Liver (tissue), 3 donors: ENCODE data around the gene WNT2.

Source experiments
- EGR1 ChIP-seq, 2 donors: IDR thresholded peaks; 2 replicates each; pipeline ENCODE4 v1.6.1; 2016 to 2018; ENCODE audit warnings: antibody characterized with exemption in 2 of 2, low read depth in 2 of 2
- GABPA ChIP-seq, 2 donors: IDR thresholded peaks in 1 of 2; conservative IDR thresholded peaks in 1 of 2; 2 replicates each; pipeline ENCODE4 v1.6.1; 2016; ENCODE audit warnings: antibody characterized with exemption in 2 of 2, mild to moderate bottlenecking in 1 of 2, moderate library complexity in 1 of 2
- JUND ChIP-seq, 2 donors: IDR thresholded peaks; 2 replicates each; pipeline ENCODE4 v1.6.1; 2016; ENCODE audit warnings: antibody characterized with exemption in 2 of 2
- RAD21 ChIP-seq, 2 donors: IDR thresholded peaks; 2 replicates each; pipeline ENCODE4 v1.6.1; 2016; ENCODE audit warnings: antibody characterized with exemption in 2 of 2, mild to moderate bottlenecking in 2 of 2
- TAF1 ChIP-seq: conservative IDR thresholded peaks from 2 replicates; pipeline ENCODE4 v1.6.1; 2016; ENCODE audit warnings: antibody characterized with exemption, mild to moderate bottlenecking
- YY1 ChIP-seq: IDR thresholded peaks from 2 replicates; pipeline ENCODE4 v1.6.1; 2016; ENCODE audit warnings: antibody characterized with exemption, mild to moderate bottlenecking
- TF ChIP-seq, protein P1 (sequence below): fragments of 150-350 bp; IDR thresholded peaks from 2 replicates; pipeline ENCODE4 v1.5.1; 2017; ENCODE audit warnings: improper control_type of control experiment, low read depth, low read length; ENCODE audit not compliant: missing input control
- donor health status: healthy.
- donor health status: healthy.

DNA sequence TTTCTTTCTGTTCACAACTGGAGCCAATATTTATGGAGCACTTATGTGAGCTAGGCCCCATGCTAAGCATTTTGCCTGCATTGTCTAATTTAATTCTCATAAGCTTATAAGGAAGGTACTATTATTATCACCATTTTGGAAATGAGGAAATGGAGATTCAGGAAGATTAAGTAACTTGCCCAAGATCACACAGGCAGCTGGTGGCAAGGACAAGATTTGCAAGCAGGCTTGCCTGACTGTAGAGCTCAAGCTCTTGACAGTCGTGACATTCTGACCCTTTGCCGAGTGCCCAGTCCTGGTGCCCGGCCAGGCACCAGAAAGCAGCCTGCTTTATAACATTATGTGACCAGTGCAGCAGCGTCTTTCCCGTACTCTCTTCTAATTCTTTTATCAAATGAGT is 38.2 kb downstream of the WNT2 start:
- no peak for TF ChIP-seq RAD21 (IDR thresholded peaks at IDR 0.05)
- no peak for TF ChIP-seq YY1
- TF ChIP-seq, protein P1, sequence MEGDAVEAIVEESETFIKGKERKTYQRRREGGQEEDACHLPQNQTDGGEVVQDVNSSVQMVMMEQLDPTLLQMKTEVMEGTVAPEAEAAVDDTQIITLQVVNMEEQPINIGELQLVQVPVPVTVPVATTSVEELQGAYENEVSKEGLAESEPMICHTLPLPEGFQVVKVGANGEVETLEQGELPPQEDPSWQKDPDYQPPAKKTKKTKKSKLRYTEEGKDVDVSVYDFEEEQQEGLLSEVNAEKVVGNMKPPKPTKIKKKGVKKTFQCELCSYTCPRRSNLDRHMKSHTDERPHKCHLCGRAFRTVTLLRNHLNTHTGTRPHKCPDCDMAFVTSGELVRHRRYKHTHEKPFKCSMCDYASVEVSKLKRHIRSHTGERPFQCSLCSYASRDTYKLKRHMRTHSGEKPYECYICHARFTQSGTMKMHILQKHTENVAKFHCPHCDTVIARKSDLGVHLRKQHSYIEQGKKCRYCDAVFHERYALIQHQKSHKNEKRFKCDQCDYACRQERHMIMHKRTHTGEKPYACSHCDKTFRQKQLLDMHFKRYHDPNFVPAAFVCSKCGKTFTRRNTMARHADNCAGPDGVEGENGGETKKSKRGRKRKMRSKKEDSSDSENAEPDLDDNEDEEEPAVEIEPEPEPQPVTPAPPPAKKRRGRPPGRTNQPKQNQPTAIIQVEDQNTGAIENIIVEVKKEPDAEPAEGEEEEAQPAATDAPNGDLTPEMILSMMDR: no peak
- no peak for TF ChIP-seq TAF1
- no peak for TF ChIP-seq GABPA (IDR thresholded peaks at IDR 0.05 in 1 of 2, conservative IDR thresholded peaks at IDR 0.05 in 1 of 2)
- no peak for TF ChIP-seq JUND (IDR thresholded peaks at IDR 0.05)
- TF ChIP-seq EGR1 (IDR thresholded peaks at IDR 0.05; ENCODE audit: low read depth in 2 of 2): no peak
